Fibroblast of lung (primary cell): ENCODE data around the gene DUOX2. TPM values are rescaled to one million over a fixed set of nuclear protein-coding genes. Genes with fewer than 3 reads are reported as not detected.

Experiments used
- DNase-seq, 2 donors: peaks; one replicate each; pipeline versions ENCODE4 v3.0.0 to v3.0.0-alpha.2; 2010; ENCODE audit warnings: low read depth in 2 of 2
- H2AFZ ChIP-seq: 2 replicates; pipeline ENCODE4 v1.5.1; 2012; ENCODE audit warnings: low read length, control low read depth, inconsistent platforms
- H3K27ac ChIP-seq: 2 replicates; pipeline ENCODE4 v1.5.1; 2011; ENCODE audit warnings: low read length, control low read depth; ENCODE audit not compliant: insufficient read depth
- H3K27me3 ChIP-seq: 2 replicates; pipeline ENCODE4 v1.5.1; 2011; ENCODE audit warnings: mild to moderate bottlenecking, low read length; ENCODE audit not compliant: control insufficient read depth, insufficient read depth
- H3K36me3 ChIP-seq: 2 replicates; pipeline ENCODE4 v1.5.1; 2011; ENCODE audit warnings: low read length; ENCODE audit not compliant: control insufficient read depth, insufficient read depth
- H3K4me1 ChIP-seq: 2 replicates; pipeline ENCODE4 v1.5.1; 2011; ENCODE audit warnings: low read length; ENCODE audit not compliant: control insufficient read depth, insufficient read depth; ENCODE audit errors: extremely low read depth
- H3K4me2 ChIP-seq: 2 replicates; pipeline ENCODE4 v1.5.1; 2011; ENCODE audit warnings: low read length, control low read depth; ENCODE audit not compliant: insufficient read depth; ENCODE audit errors: extremely low read depth
- H3K4me3 ChIP-seq, 4 experiments: fragments of 200-600 bp in 1 of 4; sonication (generic) in 1 of 4; replicated peaks in 1 of 4; 2 replicates each; pipeline ENCODE4 v1.5.1; 2011 to 2016; ENCODE audit warnings: low read length in 4 of 4, low read depth in 3 of 4, mild to moderate bottlenecking in 3 of 4, control low read depth in 2 of 4, inconsistent platforms in 1 of 4, mixed read lengths in 1 of 4; ENCODE audit not compliant: insufficient read depth in 1 of 4; ENCODE audit errors: control extremely low read depth in 1 of 4
- H3K79me2 ChIP-seq: 2 replicates; pipeline ENCODE4 v1.5.1; 2012; ENCODE audit warnings: mild to moderate bottlenecking, low read length, inconsistent platforms; ENCODE audit not compliant: control insufficient read depth, insufficient read depth
- H3K9ac ChIP-seq: 2 replicates; pipeline ENCODE4 v1.5.1; 2011; ENCODE audit warnings: mild to moderate bottlenecking, low read length, control low read depth; ENCODE audit not compliant: insufficient read depth
- H3K9me3 ChIP-seq: 2 replicates; pipeline ENCODE4 v1.5.1; 2012; ENCODE audit warnings: low read depth, low read length; ENCODE audit not compliant: control insufficient read depth, insufficient read depth
- H4K20me1 ChIP-seq: 2 replicates; pipeline ENCODE4 v1.5.1; 2011; ENCODE audit warnings: low read length; ENCODE audit not compliant: control insufficient read depth, insufficient read depth; ENCODE audit errors: extremely low read depth
- CTCF ChIP-seq, 2 donors: IDR thresholded peaks in 1 of 2; conservative IDR thresholded peaks in 1 of 2; 1 replicate in 1 of 2; 2 replicates in 1 of 2; pipeline ENCODE4 v1.5.1; 2011 to 2012; ENCODE audit warnings: low read length in 2 of 2, control low read depth in 1 of 2, inconsistent platforms in 1 of 2, low read depth in 1 of 2, mild to moderate bottlenecking in 1 of 2
- EZH2 ChIP-seq: IDR thresholded peaks from 2 replicates; pipeline ENCODE4 v1.5.1; 2012; ENCODE audit warnings: low read length, control low read depth, mild to moderate bottlenecking; ENCODE audit errors: missing control alignments
- polyA plus RNA-seq, 2 donors: library from polyadenylated mRNA; depleted of rRNA in 1 of 2; stranded (reverse) in 1 of 2; unstranded in 1 of 2; fragments of >200 nt; gene quantifications; 2 replicates each; pipeline ENCODE4 v1.2.1, GENCODE V29; 2011 to 2012; ENCODE audit warnings: missing spikeins in 1 of 2
- total RNA-seq: library from RNA; depleted of rRNA; stranded (reverse); fragments of >200 nt; gene quantifications from 2 replicates; pipeline ENCODE4 v1.2.1, GENCODE V29; 2014

DUOX2 gene
- total and polyA plus RNA-seq, 2 donors (not counting 1 experiment from before 2014, with no cell fraction given): not detected

DNA sequence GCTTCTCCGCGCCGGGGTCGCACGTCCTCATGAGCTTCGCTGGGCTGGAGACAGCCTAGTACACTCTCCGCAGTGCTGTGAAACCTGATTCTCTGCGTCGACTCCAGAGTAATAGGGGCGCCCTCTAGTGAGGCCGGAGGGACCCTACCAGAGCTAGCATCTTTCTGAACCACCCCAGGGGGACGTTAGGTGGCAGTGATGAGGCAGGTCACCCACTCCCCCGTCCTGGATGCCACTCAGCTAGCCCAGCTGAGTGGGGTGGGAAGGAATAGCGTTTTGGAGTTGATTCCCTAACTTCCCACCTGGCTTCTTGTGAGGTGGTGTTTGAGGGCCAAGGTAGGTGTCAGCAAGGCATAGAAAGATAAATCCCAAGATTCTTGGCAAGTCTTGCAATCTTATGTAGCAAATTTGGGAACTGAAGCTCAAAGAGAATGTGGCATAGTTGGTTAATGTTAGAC lies 4.2 kb upstream of the DUOX2 start:
- no peak overlapping the region for H3K9ac ChIP-seq
- H3K4me1 ChIP-seq: peaks cover 2% of the 10 kb centered on the region
- no peak overlapping the region for H3K27ac ChIP-seq
- peaks cover 46% of the 10 kb centered on the region for H3K27me3 ChIP-seq
- peak; percentile 82 to 89 for DNase-seq
- H4K20me1 ChIP-seq: no peaks in the 10 kb centered on the region
- H3K9me3 ChIP-seq: no peaks in the 10 kb centered on the region
- H3K36me3 ChIP-seq: no peaks in the 10 kb centered on the region
- no peak overlapping the region for H3K4me2 ChIP-seq
- no peak overlapping the region for H3K4me3 ChIP-seq
- no peak overlapping the region for H2AFZ ChIP-seq
- no peak for TF ChIP-seq EZH2
- peak; percentile 99 to 100 for TF ChIP-seq CTCF (conservative IDR thresholded peaks at IDR 0.05 in 1 of 2, IDR thresholded peaks at IDR 0.05 in 1 of 2; ENCODE audit: low read depth in 1 of 2, low read length in 2 of 2)
- no peaks in the 10 kb centered on the region for H3K79me2 ChIP-seq

GRCh38 chr15:45117308-45118130 lies 3.5 kb upstream of the DUOX2 start:
- Histone ChIP-seq H4K20me1 (no peaks in the 10 kb centered on the region), H3K4me2 (no peak overlapping the region), H3K27me3 (peaks cover 53% of the 10 kb centered on the region), H3K9ac (no peak overlapping the region), H3K4me1 (peaks cover 2% of the 10 kb centered on the region), H3K79me2 (no peaks in the 10 kb centered on the region), H2AFZ (no peak overlapping the region), H3K27ac (no peak overlapping the region), H3K9me3 (no peaks in the 10 kb centered on the region), H3K36me3 (no peaks in the 10 kb centered on the region), H3K4me3 (peak overlapping the region in 1 of 4 experiments; percentile 8)
- TF ChIP-seq CTCF (conservative IDR thresholded peaks at IDR 0.05 in 1 of 2, IDR thresholded peaks at IDR 0.05 in 1 of 2; ENCODE audit: low read depth in 1 of 2, low read length in 2 of 2) (no peak), EZH2 (peak; percentile 20)
- DNase-seq: no peak

GRCh38 chr15:45116482-45117307 lies 2.7 kb upstream of the DUOX2 start:
- Histone ChIP-seq H3K4me3 (no peak overlapping the region), H2AFZ (no peak overlapping the region), H3K79me2 (no peaks in the 10 kb centered on the region), H4K20me1 (no peaks in the 10 kb centered on the region), H3K27me3 (peaks cover 61% of the 10 kb centered on the region), H3K4me2 (no peak overlapping the region), H3K9me3 (no peaks in the 10 kb centered on the region), H3K9ac (no peak overlapping the region), H3K36me3 (no peaks in the 10 kb centered on the region), H3K4me1 (no peaks in the 10 kb centered on the region), H3K27ac (no peak overlapping the region)
- DNase-seq: no peak
- TF ChIP-seq CTCF (conservative IDR thresholded peaks at IDR 0.05 in 1 of 2, IDR thresholded peaks at IDR 0.05 in 1 of 2; ENCODE audit: low read depth in 1 of 2, low read length in 2 of 2): no peak
- peak; percentile 84 for TF ChIP-seq EZH2
